GM20431 (cell line): Measurements from ENCODE around the gene TSPAN5.
"Not testable (repeated sequence)": the region's sequence is repeated elsewhere in the genome, so short reads cannot be mapped to it uniquely, and the experiment has no call there.

ENCODE experiments used
- in situ Hi-C: fragments of 300-500 bp; cut with MseI, MboI; formaldehyde crosslinking; loops from one replicate; pipeline ENCODE4 v1.15.0; 2020; ENCODE audit warnings: low sequenced_read_pairs; ENCODE audit not compliant: unreplicated experiment

Gene TSPAN5

DNA sequence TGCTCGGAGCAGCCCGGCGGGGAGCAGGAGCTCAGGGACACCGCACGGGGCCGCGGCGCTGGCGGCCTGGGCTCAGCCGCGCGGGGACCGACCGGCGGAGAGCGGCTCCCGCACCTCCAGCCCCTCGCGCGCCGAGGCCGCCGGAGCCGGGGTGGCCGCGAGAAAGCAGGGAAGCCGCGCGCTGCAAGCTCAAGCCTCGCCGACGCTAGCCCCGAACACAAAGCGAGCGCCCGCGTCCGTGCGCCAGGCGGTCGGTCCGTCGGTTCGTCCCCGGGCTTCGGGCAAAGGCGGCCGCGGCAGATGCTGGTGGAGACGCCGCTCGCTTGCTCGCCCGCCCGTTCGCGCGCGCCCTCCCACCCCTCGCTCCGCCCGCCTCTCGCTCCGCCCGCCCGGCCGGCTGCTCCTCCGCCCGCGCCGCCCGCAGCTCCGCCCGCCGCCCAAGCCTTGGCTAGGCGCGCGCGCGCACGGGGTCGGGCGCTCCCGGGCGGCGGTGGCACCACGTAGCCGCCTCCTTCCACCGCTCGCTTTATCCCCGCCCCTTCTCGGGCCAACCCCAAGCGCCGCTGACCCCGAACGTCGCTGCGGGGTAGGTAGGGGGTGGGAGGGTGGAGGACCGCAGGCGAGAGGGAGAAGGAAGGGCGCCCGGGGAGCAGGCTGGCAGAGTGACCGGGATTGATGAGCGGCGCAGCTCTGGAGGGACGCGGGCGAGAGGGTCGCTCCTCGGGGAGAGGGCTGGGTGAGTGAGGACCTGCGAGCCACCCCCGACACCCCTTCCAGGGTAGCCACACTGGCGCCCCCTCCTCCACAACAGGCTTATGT is at the start of gene TSPAN5:
TSPAN5 (minus strand) TSS at position 325 of the 819 bp plus-strand sequence.
- in situ Hi-C loops: no loop called here

DNA sequence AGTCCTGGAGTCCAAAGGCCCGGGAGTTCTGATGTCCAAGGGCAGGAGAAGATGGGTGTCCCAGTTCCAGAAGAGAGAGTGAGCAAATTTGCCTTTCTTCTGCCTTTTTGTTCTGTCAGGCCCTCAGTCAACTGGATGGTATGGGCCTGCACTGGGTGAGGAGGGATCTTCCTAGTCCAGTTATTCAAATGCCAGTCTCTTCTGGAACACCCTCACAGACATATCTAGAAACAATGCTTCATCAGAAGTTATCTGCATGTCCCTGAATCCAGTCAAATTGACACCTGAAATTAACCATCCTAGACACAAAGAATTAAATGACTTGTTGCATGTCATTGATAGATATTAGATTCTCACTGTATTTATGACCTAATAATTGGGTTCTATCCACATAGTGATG is 48.5 kb upstream of the TSPAN5 start:
- in situ Hi-C loops: no loop called here

DNA sequence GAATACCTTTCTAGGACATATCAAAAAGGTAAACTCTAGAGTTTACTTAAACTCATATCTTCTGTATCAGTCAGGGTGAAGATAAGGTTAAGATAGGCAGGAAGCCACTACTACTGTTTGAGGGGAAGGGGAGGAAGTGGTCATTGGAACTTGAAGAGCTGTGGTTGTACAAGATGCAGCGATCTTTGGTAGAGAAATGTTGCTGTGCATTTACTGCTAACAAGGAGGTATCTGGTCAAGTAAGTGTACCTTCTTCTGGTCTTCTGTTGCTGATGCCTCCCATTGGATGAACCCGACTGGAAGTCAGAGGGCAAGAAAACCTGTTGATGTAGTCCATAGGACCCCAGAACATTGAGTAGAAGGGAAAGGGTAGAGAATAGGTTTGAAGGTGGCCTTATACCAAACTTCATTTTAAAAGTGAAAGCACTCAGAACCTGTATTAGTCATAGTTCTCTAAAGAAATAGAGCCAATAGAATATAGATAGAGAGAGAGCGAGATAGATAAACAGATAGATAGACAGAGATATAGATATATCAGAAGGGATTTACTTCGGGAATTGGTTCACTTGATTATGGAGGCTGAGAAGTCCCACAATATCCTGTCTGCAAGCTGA is 47.9 kb upstream of the TSPAN5 start:
- in situ Hi-C loops: no loop called here

DNA sequence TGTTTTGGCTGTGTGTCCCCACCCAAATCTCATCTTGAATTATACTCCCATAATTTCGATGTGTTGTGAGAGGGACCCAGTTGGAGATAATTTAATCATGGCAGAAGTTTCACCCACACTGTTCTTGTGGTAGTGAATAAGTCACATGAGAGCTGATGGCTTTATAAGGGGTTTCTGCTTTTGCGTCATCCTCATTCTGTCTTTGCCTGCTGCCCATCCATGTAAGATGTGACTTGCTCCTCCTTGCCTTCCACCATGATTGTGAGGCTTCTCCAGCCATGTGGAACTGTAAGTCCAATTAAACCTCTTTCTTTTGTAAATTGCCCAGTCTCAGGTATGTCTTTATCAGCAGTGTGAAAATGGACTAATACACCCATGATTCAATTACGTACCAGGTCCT is 47.2 kb upstream of the TSPAN5 start:
- in situ Hi-C loops: not testable (repeated sequence)

DNA sequence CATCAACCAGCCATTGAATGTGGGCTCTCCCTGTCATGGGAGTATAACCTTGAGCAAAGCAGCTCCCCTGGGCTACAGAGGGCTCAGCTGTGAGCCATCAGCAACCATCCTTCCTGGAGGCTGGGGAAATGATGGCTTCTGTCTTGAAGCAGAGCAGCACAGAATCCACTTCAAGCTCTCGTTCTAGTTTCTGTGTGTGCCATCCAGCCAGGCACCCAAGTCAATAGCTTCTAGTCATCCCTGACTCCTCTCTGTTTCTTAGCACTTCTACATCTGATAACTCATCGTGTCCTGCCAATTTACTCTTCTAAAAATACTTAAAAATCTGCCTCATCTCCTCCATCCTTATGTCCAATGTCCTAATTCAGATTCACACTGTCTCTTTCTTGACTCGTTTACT is 42.2 kb upstream of the TSPAN5 start:
- in situ Hi-C loops: no loop called here

DNA sequence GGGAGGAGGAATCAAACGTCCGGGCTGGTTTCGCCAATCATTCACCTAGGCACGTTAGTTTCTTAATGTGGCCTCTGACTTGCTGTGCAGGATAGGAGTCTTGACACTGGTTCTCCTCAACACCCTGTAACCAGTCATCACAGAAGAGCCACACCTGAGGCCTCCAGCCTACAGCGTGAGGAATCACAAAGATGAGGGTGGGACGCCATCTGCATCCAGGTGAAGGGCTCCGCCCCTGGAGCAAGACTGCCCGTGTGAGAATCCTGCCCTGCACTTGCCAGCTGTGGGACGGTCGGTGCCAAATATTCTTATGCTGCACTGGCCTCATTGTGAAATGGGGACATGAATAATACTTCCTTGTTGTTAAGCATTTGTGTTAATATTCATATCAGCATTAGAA is 35.7 kb upstream of the TSPAN5 start:
- in situ Hi-C loops: no loop called here

DNA sequence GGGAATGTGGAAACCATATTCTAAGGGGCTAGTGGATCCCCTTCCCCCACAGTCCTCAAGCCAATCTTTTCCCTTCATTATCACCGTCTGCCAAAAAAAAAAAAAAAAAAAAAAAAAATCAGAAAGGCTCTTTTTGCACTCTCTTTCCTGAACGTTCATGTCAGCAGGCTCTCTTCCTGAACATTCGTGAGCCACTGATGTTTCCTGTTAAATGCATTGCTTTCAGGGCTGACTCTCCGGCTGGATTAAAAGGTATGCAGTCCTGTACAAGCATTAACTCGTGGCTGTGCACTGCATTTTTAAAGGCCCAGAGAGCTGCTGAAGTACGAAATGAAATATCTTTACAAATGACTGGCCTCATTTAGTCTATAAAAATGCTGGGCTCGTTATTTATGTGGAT is 34.0 kb upstream of the TSPAN5 start:
- in situ Hi-C loops: no loop called here

DNA sequence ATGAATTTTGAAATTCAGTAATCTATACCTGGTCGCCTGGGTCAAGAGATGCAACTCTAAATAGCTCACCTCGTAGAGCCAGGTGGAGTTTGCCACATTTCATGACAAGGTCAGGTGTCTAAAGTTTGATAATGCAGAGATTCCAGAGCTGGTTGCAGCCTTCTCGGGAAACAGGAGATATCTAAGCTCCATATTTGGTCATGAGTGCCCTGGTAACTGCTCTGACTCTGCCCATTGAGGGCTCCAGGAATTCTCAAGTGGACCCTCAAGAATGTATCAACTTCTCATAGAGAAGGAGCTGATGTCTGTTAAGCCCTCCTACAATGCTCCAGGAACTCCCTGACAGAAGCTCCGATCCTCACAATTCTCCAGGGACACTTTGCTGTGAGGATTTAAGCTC is 33.2 kb upstream of the TSPAN5 start:
- in situ Hi-C loops: no loop called here

DNA sequence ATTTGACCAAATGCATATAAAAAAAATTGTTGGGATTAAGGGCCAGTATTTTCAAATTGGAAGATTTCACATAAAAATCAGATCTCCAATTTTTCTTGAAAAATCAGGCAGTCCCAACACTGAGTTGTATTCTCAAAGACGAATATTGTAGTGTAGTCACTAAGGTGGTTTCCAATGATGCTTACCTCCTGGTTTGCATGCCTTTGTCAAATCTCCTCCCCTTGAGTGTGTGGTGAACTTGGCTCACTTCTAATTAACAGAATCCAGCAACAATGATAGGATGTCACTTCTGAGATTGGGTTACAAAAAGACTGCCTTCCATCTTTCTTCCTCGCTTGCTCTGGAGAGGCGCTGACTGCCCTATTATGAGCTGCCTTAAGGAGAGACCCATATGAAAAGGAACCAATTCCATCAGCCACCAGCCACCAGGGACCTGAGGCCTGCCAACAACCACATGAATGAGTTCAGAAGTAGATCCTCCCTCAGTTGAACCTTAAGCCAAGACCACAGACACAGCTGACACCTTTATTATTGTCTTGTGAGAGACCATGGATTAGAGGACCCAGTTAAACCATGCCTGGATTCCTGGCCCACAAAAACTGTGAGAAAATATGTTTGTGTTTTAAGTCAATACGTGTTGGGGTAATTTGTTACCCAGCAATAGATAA is 31.2 kb upstream of the TSPAN5 start:
- in situ Hi-C loops: no loop called here

DNA sequence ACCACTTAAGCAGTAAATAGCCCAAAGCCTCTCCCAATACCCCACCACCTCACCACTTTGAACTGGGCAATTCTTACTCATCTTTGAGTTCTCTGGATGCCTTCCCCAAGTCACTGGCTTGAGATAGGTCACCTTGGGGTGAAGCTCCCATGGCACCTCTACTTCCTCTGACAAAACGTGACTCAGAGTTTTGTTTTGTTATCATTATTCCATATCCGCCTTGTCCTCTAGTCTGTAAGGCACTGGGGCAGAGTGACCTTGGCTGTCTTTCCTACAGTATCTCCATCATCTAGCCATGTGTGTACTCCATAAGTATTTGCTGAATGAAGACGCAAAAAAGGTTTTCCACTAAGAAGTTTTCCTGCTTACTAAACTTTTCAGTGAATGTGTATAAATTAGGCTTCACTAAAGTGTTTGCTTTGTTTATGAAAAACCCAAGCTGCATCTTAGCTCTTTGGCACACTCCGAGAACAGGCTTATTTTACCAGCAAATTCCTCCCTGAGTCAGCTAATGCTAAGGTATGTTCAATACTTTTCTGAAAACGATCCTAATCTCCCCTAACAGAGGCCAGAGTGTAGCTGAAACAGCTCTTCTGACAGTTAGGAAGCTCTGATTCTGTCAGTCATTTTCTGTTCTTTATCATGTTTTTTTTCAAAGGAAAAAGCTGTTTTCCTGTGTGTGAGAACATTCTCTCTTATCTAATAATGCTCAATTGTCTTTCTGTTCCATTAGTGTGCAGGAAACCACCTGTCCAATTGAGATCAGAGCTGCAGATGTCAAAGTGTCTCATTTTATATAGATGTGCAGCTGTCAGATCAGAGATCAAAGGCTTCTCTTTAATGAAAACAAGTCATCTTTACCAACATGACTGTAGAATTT is 30.2 kb upstream of the TSPAN5 start:
- in situ Hi-C loops: no loop called here

DNA sequence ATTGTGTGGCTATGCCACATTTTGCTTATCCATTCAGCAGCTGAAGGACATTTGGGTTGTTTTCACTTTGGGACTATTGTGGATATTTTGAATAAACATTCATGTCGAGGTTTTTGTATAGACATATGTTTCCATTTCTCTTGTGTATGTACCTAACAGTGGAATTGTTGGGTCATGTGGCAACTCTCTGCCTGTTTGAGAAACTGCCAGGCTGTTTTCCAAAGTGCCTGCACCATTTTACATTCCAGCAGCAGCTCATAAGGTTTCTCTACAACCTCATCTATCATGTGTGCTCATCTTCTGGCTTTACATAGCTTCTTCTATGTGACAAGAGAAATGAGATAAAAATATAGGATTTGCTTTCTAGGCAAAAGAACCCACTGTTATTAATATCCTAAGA is 29.5 kb upstream of the TSPAN5 start:
- in situ Hi-C loops: no loop called here

DNA sequence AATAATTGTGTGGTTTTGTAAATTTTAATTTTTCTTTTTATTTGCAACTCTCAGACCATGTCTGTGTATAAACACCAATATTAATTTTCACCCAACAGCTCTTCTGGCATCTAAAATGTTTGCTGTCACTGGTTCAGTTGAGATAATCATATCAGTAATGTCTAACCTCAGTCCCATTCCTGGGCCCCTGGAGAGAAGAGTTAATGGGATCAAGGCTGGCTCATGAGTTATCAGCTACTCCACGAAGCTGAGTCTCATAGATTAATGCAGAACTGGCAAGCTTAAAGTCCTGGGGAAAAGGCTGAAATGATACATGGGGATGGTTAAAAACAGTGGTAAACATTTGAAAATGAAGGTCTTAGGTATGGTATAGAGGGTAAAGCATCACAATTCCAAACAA is 28.4 kb upstream of the TSPAN5 start:
- in situ Hi-C loops: no loop called here

DNA sequence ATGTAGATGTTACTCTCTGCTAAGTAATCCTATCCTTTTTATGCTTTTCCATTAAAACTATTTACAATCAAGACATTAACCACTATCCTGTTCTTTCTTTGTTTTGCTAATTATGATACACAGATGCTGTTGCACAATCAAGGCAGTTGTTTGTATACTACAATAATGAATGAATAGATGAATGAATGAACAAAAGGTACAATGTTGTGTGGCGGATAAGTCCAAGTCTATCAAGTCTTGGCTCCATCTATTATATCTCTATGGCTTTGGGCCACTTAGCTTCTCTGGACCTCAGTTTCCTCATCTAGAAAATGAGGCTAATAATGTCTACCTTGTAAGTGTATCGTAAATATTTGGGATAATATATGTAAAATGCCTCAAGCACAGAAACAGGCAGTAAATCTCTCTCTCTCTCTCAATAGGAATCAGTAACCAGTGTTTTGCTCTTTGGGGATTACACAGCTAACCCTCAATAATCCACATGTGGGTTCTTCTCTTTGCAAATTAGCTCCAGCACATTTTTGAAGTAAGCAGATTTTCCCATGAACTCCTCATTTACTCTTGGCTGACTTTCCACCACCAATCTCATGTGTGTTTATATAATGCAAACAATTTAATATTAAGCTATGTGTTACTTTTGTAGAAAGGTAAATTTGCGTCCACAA is 27.8 kb upstream of the TSPAN5 start:
- in situ Hi-C loops: no loop called here

DNA sequence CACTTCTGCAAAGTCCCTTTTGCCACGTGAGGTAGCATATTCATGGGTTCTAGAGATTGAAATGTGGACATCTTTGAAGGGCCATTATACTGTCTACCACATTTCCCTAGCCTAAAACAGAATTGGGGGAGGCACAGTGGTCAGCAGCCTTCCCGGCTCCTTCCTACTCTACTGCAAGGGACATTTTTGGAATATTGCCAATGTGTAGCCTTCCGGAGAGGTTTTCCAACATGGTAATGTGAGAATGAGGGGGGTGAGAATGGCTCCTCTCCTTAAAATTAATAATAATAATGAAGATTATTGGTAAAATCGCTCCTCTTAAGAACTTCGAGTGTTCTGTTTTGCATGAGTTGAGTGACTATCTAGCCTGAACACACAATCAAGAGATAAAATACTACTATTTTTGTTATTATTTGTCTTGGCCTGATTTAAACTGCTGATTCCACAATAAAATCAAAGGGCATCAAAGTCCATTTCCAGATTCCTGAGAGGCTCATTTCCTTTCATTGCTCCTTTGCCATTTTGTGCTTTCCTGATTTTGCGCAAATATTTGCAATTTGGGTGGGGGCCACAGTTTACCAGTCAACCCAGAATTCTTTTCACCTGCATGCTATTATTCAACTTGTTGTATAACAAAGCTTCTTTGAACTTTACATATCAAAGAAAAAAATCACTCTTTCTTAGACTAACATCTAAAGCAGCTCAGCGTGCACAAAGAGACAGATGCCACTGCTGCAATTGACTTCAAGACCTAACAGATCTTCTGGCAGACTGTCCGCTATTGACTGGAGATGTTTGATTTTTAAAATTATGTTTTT is 27.0 kb upstream of the TSPAN5 start:
- in situ Hi-C loops: no loop called here

DNA sequence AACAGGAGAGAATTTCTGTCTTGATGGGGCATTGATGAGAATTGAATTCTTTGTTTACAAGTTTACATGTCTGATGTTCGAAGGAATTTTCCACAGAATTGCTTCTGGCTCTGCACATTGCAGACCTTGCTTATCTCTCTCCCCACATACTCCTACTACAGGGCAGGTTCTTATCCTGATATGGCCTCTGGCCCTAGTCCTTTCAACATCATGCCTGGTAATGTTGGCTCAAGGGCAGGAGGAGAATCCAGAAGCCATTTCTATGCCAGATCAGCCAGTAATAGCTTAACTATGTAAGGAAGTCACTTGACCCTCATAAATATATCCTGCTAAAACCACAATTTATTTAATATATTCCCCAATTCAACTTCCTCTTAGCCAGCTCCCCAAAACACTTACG is 24.3 kb upstream of the TSPAN5 start:
- in situ Hi-C loops: no loop called here

DNA sequence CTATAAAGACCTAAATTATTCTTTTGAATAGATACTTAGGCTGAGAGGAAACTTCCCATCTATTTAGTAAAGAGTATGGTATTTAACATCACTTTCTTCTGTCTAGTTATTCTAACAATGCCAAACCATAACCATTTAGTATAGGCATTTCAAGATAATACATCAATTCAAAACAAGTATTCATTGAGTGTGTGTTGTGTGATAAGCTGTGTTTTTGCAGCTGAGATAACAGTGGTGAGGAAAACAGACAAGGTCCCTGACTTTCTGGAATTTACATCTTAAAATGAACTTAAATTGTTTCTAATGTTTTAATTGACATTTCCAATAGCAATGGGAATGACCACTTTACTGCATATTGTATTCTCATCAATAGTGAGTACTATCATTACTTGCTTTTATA is 22.4 kb upstream of the TSPAN5 start:
- in situ Hi-C loops: no loop called here

DNA sequence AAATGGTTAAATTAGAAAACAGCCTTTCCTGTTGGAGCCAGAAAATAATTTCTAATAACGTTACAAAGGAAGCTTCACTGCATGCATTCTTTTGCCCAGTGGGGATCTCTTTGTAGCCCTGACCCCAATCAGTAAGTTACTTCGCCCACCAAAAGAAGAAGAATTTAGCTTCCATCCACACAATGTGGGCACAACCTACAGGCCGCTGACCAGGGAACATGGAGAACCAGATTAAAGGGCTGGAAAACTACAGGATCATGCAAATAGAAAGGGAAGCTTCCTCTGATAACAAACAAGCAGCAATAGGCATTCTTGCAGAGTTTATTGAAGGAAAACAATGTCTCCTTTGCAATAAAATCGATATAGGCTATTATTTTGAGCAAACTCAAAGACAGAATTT is 21.3 kb upstream of the TSPAN5 start:
- in situ Hi-C loops: no loop called here

DNA sequence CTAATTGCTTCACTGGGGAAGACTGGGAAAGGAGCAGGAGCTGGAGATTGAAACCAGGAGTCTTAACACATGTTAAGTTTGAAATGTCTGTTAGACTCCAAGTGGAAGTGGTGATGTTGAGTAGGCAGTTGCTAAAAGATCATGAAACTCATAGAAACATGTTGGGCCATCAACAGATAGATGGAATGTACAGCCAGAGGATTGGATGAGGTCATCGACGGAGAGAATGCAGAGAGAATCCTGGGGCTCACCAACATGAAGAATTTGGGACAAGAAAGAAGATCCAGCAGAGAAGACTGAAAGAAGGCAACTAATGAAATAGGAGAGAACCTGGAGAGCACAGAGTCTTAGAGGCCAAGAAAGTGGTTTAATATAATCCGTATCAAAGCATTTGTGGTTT is 19.4 kb upstream of the TSPAN5 start:
- in situ Hi-C loops: no loop called here
